OCI-LY7 (cell line): ENCODE measurements around the gene DNAJC21. TPM values are rescaled to one million over a fixed set of nuclear protein-coding genes. Genes with fewer than 3 reads are reported as not detected.

ENCODE experiments used
- BruUV-seq: library from RNA; stranded (reverse); fragments of 400-500 nt; replicated peaks from 2 replicates; lab custom pipeline; 2021; lab: Mats Ljungman, UMichigan
- CTCF ChIA-PET: fragments of 300-600 bp; sonication (Branson Sonifier 250); formaldehyde crosslinking; loops from one replicate; lab custom pipeline; 2022; ENCODE audit warnings: antibody characterized with exemption; ENCODE audit not compliant: unreplicated experiment; lab: Charles Lee
- POLR2A ChIA-PET: fragments of 300-600 bp; sonication (Branson Sonifier 250); formaldehyde crosslinking; loops from one replicate; lab custom pipeline; 2022; ENCODE audit warnings: antibody characterized with exemption; lab: Charles Lee
- DNase-seq: peaks from one replicate; pipeline ENCODE4 v3.0.0-alpha.2; 2015; ENCODE audit warnings: low spot score
- H2AFZ ChIP-seq: fragments of 200-600 bp; sonication (generic), shearing (Covaris generic); 2 replicates; pipeline ENCODE4 v1.6.1; 2014; ENCODE audit warnings: mild to moderate bottlenecking, antibody characterized with exemption, low read length, moderate library complexity
- H3K27ac ChIP-seq: fragments of 200-600 bp; sonication (generic); 2 replicates; pipeline ENCODE4 v1.5.1; 2014; ENCODE audit warnings: mixed run types, low read depth, mild to moderate bottlenecking, moderate library complexity, low read length, inconsistent platforms; ENCODE audit not compliant: poor library complexity, severe bottlenecking
- H3K36me3 ChIP-seq: fragments of 200-600 bp; sonication (generic); 2 replicates; pipeline ENCODE4 v1.6.1; 2014; ENCODE audit warnings: mild to moderate bottlenecking, antibody characterized with exemption, low read length, moderate library complexity, mixed read lengths; ENCODE audit not compliant: insufficient read depth
- H3K4me1 ChIP-seq: fragments of 200-600 bp; sonication (generic); 2 replicates; pipeline ENCODE4 v1.5.1; 2014; ENCODE audit warnings: mild to moderate bottlenecking, low read length; ENCODE audit not compliant: insufficient read depth, poor library complexity, severe bottlenecking
- H3K4me2 ChIP-seq: fragments of 200-600 bp; sonication (generic); 2 replicates; pipeline ENCODE4 v1.6.1; 2014; ENCODE audit warnings: mild to moderate bottlenecking, low read length
- H3K4me3 ChIP-seq: fragments of 200-600 bp; sonication (generic); 2 replicates; pipeline ENCODE4 v1.5.1; 2014; ENCODE audit warnings: mild to moderate bottlenecking, low read depth, low read length; ENCODE audit not compliant: poor library complexity, severe bottlenecking
- H3K79me2 ChIP-seq: fragments of 200-600 bp; sonication (generic); 2 replicates; pipeline ENCODE4 v1.6.1; 2016; ENCODE audit warnings: low read depth, mild to moderate bottlenecking, low read length, moderate library complexity, mixed read lengths; ENCODE audit not compliant: insufficient read depth
- H3K9me2 ChIP-seq: fragments of 200-600 bp; sonication (generic); 2 replicates; pipeline ENCODE4 v1.6.1; 2016; ENCODE audit warnings: mild to moderate bottlenecking, low read length, mixed read lengths; ENCODE audit not compliant: insufficient read depth
- H3K9me3 ChIP-seq: fragments of 200-600 bp; sonication (generic); 2 replicates; pipeline ENCODE4 v1.6.1; 2014; ENCODE audit warnings: mild to moderate bottlenecking, mixed run types, low read length, mixed read lengths
- H4K20me1 ChIP-seq: fragments of 200-600 bp; sonication (generic); 2 replicates; pipeline ENCODE4 v1.6.1; 2014; ENCODE audit warnings: mild to moderate bottlenecking, antibody characterized with exemption, low read length, moderate library complexity, mixed read lengths; ENCODE audit not compliant: insufficient read depth
- CTCF ChIP-seq: fragments of 200-600 bp; sonication (generic); conservative IDR thresholded peaks from 2 replicates; pipeline ENCODE4 v1.5.1; 2014; ENCODE audit warnings: mild to moderate bottlenecking, antibody characterized with exemption, low read length, moderate library complexity, mixed read lengths
- EZH2phosphoT487 ChIP-seq: fragments of 200-600 bp; sonication (generic); IDR thresholded peaks from 2 replicates; pipeline ENCODE4 v1.6.1; 2018; ENCODE audit warnings: low read depth, borderline replicate concordance, mild to moderate bottlenecking, mixed run types, antibody characterized with exemption, low read length, moderate library complexity, mixed read lengths
- intact Hi-C: fragments of 100-400 bp; cut with micrococcal nuclease; formaldehyde crosslinking; loops from one replicate; pipeline ENCODE4 v1.10.0; 2022; ENCODE audit not compliant: unreplicated experiment
- total RNA-seq, 2 experiments: library from RNA; depleted of rRNA in 1 of 2; stranded (reverse); fragments of >200 nt in 1 of 2; shearing (Covaris generic) in 1 of 2; gene quantifications; 2 replicates each; pipeline ENCODE4 v1.2.3, GENCODE V29; 2014 to 2022

DNAJC21 gene
- total RNA-seq, 2 experiments from 2014 or later, result 29.4 to 67.6 TPM

GRCh38 chr5:34959323-34959722 lies 30.0 kb downstream of the DNAJC21 start:
- no peaks in the 10 kb centered on the region for H3K4me1 ChIP-seq
- no peaks in the 10 kb centered on the region for H3K79me2 ChIP-seq
- BruUV-seq, result no TSS peak
- no peaks in the 10 kb centered on the region for H4K20me1 ChIP-seq
- H3K9me3 ChIP-seq, result no peaks in the 10 kb centered on the region
- H3K9me2 ChIP-seq, result no peaks in the 10 kb centered on the region
- intact Hi-C loops, result no loop called here
- ChIA-PET POLR2A (interaction anchor here (0.9 kb wide), 1 partner anchor 29 kb away, joined by 4 read pairs; no protein-coding TSS in a partner anchor), CTCF (no interaction called here)
- H2AFZ ChIP-seq, result no peak overlapping the region
- no peak overlapping the region for H3K27ac ChIP-seq
- no peak overlapping the region for H3K4me2 ChIP-seq
- TF ChIP-seq EZH2phosphoT487 (no peak), CTCF (no peak)
- no peak for DNase-seq
- H3K36me3 ChIP-seq, result peaks cover 18% of the 10 kb centered on the region
- no peak overlapping the region for H3K4me3 ChIP-seq

- Histone ChIP-seq H3K79me2 (no peaks in the 10 kb centered on the region), H2AFZ (no peak overlapping the region), H3K36me3 (no peaks in the 10 kb centered on the region), H3K4me2 (no peak overlapping the region), H3K4me3 (no peak overlapping the region), H3K4me1 (no peaks in the 10 kb centered on the region), H3K27ac (no peak overlapping the region), H3K9me3 (no peaks in the 10 kb centered on the region), H4K20me1 (no peaks in the 10 kb centered on the region), H3K9me2 (no peaks in the 10 kb centered on the region)
- no peak for DNase-seq
- intact Hi-C loops, result no loop called here
- TF ChIP-seq EZH2phosphoT487 (no peak), CTCF (no peak)
- no TSS peak for BruUV-seq
- POLR2A ChIA-PET, result no interaction called here
- CTCF ChIA-PET, result no interaction called here
Observed at GRCh38 chr5:34967540-34967939, 38.2 kb downstream of the DNAJC21 start.

- Histone ChIP-seq H2AFZ (no peak overlapping the region), H3K4me3 (no peak overlapping the region), H3K4me2 (no peak overlapping the region), H3K4me1 (no peaks in the 10 kb centered on the region), H3K9me2 (no peaks in the 10 kb centered on the region), H3K79me2 (no peaks in the 10 kb centered on the region), H3K36me3 (no peaks in the 10 kb centered on the region), H4K20me1 (no peaks in the 10 kb centered on the region), H3K27ac (no peak overlapping the region), H3K9me3 (no peaks in the 10 kb centered on the region)
- BruUV-seq, result no TSS peak
- ChIA-PET CTCF (no interaction called here), POLR2A (no interaction called here)
- DNase-seq, result no peak
- TF ChIP-seq EZH2phosphoT487, result no peak
- no peak for TF ChIP-seq CTCF
- intact Hi-C loops, result no loop called here
Observed at GRCh38 chr5:34968258-34968657, 38.9 kb downstream of the DNAJC21 start.
